IPS-NIHi11 (cell line): Measurements from ENCODE around the gene LRRC41.
"Not testable (repeated sequence)": the region's sequence is repeated elsewhere in the genome, so short reads cannot be mapped to it uniquely, and the experiment has no call there.

Source experiments
- DNase-seq: peaks from one replicate; pipeline ENCODE4 v3.0.0; 2012; ENCODE audit warnings: mixed read lengths, low spot score

Gene LRRC41

DNA sequence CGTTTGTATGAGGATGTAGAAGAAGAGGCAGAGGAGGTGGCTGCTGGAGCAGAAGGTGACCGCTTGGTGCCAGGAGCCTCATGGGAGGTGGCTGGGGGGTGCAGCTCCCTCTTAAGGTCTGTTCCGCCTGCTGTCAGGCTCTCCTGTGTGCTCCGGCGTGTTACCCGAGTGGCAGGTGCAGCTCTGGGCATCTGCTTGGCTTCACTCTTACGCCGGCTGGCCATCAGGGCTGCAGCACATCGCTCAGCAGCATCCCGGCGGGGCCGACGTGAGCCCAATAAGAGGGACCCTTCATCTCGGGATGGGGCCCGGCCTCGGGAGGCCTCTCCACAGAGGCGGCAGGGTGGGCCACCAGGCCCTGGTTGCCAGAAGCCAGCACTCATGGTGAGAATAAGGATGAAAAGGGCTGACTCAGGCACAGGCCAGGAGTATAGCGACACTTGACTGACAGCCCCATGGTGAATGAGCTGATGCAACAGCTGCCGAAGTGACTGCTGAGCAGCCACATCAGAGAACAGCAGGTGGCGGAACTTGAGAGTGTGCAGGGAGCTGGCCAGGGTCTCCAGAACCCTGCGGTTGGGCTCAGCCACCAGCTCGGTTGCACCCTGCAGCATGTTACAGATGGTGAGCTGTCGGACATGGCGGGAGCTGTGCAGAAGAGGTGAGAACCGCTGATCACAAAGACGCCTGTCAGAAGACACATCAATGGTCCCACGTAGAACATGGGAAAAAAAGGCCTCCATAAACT is 17.5 kb downstream of the LRRC41 start:
- no peak for DNase-seq

DNA sequence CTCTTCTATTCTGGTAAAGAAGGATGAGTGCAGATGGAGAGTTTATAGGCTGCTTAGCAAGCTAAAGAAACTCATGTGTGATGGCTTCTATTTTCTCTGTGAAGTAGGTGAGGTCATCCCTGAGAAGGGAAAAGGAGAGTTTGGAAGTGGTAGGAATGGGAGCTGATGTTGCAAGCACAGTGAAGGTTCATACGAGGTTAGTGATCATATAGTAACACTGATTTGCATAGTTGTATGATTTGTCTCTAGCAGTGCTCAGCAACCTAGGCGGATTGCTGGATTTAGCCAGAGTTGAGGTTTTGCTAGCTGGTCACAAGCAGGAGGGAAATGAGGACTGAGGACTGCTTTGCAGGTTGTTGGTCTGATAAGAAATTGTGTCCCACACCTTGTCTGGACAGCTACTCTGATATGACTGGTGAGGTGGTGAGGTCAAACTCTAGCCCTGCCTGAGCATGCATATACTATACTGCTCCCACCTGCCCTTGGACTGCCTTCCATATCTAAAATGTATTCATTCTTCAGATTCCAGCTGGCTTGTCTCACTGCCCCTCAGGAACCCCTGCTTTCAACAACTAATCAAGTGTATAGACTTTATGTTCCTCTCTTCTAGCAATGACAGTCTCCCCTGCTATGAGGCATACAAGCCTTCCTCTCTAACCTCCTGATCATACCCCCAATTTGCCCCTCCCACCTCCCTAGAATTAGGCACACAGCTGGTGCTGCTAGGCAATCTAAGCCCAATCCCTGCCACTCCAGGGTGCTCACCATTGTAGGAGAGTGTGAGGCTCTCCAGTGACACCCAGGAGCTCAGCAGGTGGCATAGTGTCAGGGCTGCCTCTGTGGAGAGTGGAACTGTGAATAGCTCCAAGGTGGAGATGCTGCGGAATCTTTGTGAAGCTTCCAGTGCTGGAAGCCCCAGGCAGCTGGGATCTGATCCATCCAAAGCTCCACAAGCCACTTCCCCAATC is 18.5 kb downstream of the LRRC41 start:
- no peak for DNase-seq

DNA sequence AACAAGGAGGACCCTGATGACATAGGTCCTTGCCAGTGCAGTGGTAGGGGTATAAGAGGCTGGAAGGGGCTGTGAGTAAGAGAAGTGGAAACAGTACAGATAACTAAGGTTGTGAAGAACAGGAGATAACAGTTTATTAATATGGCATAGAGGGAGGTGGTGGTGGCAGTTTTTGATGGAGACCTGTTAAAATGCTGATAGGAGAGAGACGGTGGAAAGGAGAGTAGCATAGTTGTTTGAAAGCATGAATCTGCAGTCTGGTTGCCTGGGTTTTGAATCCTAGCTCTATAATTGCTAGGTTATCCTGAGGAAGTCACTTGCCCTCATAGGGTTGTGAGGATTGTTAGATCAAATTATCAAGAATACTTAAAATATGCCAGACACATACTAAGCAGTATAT is 19.4 kb downstream of the LRRC41 start:
- no peak for DNase-seq

DNA sequence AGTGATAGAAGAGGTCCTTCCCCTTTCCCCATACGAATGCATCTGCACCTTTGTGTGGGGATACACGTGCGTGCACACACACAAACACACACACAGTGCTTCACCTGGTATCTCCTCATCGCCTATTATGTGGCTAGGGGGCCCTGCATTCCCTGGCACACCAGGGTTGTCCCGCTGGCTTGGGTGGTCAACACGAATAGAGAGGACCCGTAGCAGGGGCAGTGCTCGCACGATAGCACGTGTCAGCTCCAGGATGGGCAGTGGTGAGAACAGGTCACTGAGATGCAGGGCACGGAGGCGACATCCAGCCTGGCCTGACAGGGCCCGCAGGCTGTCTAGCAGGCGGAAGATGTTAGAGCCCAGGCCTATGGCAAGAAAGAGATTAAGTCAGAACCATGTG is 22.4 kb downstream of the LRRC41 start:
- DNase-seq, result no peak

DNA sequence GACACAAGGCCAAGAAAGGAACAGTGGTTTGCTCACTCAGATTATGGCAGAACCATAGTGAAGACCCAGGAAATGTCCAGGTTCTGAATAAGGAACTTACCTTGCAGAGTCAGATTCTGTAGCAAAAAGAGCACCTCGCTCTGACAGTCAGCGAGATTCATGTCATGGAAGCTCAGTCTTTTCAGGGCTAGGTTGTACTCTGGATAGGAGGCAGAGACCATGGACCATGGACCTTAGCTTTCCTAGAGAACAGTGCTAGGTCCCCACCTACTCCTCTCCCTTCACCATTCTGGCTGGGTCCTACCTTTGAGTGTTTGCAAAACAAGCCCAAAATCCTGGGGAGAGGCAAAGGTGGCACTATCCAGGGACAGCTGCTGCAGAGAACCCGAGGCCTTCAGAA is 23.3 kb downstream of the LRRC41 start:
- DNase-seq, result no peak

GRCh38 chr1:46278807-46279206 is 24.6 kb downstream of the LRRC41 start:
- no peak for DNase-seq

DNA sequence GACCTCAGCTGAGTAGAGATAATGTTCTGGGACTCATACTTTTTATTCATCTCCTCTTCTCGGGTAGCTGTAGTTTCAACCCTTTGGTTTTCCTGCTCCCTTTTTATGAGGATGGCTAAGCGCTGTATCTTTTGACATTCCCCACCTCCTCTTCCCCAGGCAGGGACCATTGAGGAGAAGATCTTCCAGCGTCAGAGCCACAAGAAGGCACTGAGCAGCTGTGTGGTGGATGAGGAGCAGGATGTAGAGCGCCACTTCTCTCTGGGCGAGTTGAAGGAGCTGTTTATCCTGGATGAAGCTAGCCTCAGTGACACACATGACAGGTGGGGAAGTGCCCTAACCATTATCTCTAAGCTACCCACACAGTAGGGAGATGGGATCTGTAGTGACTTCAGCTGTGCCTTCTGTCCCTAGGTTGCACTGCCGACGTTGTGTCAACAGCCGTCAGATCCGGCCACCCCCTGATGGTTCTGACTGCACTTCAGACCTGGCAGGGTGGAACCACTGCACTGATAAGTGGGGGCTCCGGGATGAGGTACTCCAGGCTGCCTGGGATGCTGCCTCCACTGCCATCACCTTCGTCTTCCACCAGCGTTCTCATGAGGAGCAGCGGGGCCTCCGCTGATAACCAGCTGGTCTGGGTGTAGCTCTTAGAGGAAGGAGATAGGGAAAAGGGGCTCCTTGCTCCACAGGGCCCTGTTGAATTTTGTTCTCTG is 25.6 kb downstream of the LRRC41 start:
- DNase-seq, result no peak

- DNase-seq, result no peak
Observed at GRCh38 chr1:46275030-46275337, 28.4 kb downstream of the LRRC41 start.

- DNase-seq, result no peak
Observed at GRCh38 chr1:46274225-46275029, 29.0 kb downstream of the LRRC41 start.

DNA sequence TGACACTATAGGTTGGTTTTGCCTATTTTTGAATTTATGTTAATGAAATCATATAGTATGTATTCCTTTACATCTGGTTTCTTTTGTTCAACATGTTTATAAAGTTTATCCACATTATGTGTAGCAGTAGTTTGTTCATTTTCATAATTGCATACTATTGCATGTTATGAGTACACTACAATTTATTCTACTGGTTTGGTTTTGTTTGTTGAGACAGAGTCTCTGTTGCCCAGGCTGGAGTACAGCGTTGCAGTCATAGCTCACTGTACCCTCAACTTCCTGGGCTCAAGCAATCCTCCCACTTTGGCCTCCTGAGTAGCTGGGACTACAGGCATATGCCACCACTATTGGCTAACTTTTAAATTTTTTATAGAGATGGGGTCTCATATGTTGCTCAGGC is 34.8 kb downstream of the LRRC41 start:
- no peak for DNase-seq

DNA sequence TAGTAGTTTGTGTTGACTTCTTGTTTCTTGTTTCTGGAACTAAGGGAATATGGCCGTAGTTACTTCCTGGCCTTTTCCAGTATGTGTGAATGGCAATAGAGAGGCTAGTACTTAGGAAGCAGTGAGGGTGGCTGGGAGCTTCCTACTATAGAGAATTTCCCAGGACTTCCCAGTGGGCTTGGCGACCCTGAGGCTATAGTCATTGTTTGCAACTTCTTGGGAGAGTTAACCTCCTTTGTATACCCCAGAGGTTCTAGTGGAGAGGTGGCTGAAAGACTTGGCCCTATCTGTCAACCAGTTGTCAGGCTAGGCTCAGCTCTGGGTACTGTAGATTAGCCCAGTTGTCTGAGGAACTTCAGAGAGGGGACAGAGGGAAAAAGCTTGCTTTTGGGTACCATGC is 40.3 kb downstream of the LRRC41 start:
- no peak for DNase-seq

DNA sequence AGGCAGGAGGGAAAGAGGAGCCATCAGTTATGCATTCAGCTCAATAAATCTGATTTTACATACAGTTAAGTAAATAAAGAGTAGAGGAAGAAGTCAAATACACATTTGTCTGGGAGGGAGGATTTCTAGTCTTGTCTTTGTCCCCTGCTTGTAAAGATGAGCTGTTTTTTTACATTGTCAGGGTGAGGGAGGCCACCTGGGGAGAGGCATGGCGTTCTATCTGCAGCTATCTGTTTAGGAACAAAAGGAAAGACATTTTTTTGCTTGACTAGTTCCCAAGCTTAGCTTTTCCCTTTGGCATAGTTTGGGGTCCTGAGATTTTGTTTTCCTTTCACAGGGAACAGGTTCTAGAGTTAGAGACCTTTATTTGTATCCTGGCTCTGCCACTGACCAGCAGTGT is 40.9 kb downstream of the LRRC41 start:
- DNase-seq, result no peak

GRCh38 chr1:46256523-46256922 is 46.9 kb downstream of the LRRC41 start:
- DNase-seq, result no peak

DNA sequence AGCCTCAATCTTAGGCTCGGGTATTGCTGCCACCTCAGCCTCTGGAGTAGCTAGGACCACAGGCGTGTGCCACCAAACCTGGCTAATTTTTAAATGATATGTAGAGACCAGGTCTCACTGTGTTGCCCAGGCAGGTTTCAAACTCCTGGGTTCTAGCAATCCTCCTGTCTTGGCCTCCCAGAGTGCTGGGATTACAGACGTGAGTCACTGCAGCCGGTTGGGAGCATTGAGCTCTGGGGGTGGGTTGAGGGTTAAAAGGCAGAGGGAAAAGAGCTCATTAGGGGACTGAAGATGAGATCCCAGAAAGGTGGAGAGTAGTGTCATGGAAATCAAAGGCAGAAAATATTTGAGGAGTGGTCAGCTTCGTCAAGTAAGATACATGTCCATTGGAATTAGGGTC is 48.7 kb downstream of the LRRC41 start:
- no peak for DNase-seq

DNA sequence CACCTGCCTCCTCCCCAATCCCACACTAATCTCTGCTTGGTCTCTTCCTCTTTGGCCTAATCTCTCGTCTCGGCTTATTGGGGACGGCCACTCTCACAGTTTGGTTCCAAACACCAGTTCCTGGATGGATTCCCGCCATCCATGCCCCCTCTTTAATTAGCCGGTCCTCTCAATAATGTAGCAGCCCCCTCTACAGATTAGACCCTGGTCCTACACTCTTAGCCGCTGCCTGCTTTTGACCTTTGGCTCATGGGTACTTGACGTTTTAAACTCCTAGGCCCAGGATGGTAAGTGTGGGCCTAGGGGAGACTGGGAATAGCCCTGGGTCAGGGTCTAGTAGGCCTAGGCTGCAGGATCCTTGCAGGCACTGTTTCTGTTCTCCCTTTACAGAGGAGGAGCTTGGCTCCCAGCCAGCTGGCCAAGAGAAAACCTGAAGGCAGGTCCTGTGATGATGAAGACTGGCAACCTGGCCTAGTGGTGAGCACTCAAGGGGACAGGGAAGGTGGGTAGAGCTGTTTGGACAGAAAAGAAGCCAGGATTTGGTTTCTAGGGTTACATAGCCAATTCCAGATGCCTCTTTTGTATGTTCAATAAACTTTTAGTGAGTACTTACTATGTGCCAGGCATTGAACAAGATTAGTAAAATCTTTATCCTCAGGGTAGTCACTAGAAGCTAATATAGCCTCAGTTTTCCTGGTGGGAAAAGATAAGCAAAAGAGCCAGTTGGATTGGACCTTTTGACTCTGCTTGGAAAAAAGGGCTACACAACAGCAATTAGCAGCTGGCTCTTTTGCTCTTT is 55.1 kb downstream of the LRRC41 start:
- peak; percentile 74 for DNase-seq

- peak; percentile 98 for DNase-seq
Observed at GRCh38 chr1:46247436-46248121, 55.8 kb downstream of the LRRC41 start, which contains the start of gene RAD54L. TSS of gene RAD54L (plus strand) at chr1:46247763. CDS start at chr1:46248406, 643 bp downstream.

DNA sequence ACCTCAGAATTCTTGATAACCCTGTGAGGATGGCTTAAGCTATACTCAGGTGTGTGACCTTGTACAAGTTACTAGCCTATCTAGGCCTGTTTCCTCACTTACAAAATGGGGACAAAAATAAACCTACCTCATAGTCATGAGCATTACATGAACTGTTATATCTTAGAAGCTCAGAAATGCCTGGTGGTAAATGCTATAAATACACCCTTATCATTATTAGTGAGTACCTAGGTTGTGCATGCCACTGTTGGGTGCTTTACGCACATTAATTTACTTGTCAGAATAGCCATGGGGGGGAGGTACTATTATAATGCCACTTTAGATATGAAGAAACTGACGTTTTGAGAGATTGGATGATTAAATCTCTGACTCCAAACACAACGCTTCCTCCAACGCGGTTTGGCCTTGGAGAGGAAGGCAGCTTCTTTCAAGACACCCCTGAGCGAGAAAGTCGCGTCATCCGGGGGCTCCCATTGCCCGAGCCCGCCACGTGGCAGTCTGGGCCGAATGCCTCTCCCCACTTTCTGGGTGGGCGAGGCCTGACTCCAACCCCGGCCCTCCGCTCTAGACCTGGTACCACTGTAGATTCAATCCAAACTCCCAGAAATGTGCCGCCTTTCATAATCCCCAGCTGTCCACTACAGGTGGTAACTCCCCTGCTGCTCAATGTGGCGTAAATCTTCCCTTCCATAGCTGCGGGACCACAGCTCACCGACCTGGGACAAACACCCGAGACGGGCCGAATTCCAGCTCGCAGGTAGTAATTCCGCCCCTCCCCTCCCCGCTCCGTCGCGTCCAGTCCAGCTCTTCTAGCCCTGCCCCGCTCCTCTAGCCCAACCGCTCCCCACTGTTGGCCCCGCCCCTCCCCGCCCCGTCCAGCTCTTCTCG is 56.6 kb downstream of the LRRC41 start:
- DNase-seq, result peak; percentile 99

DNA sequence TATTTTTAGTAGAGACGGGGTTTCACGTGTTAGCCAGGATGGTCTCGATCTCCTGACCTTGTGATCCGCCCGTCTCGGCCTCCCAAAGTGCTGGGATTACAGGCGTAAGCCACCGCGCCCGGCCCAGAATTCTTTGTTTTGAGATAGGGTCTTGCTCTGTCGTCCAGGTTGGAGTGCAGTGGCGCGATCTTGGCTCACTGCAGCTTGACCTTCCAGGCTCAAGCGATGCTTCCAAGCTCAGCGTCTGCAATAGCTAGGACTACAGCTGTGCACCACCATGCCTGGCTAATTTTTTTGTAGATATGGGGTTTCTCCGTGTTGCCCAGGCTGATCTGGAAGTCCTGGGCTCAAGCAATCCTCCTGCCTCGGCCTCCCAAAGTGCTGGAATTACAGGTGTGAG is 57.3 kb downstream of the LRRC41 start:
- DNase-seq, result not testable (repeated sequence)

DNA sequence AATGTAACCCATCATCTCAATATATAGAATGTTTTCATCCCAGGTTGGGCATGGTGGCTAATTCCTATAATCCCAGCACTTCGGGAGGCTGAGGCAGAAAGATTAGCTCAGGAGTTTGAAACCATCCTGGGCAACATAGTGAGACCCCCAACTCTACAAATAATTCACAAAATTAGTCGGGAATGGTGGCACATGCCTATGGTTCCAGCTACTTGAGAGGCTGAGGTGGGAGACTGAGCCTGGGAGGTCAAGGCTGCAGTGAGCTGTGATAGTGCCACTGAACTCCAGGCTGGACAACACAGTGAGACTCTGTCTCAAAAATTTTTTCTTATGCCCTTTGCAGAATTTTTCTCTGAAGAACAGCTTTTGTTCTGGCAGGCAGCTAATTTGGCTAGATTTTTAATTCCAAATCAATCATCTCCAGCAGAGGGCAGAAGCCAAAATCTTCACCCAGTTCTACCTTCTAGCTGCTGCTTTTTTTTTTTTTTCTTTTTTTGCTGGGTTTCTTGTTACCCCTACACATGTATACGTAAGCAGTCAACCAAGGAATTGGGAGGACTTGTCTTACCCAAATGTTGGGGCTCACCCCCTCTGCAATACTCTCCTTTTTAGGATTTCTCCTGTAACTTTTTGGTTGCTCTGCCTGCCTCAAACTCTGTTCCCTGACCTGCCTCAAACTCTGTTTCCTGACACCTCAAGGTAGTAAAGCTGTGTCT is 58.6 kb downstream of the LRRC41 start:
- DNase-seq, result peak; percentile 49
